Caco-2 (cell line): ENCODE results near the gene DYNC2LI1. TPM values are rescaled to one million over a fixed set of nuclear protein-coding genes. Genes with fewer than 3 reads are reported as not detected.

ENCODE experiments used
- BruUV-seq: library from RNA; stranded (reverse); fragments of 400-500 nt; replicated peaks from 2 replicates; lab custom pipeline; 2021; lab: Mats Ljungman, UMichigan
- CTCF ChIA-PET: fragments of 300-600 bp; sonication (Branson Sonifier 250); formaldehyde crosslinking; loops from one replicate; lab custom pipeline; 2022; ENCODE audit warnings: antibody characterized with exemption; lab: Charles Lee
- POLR2A ChIA-PET: fragments of 300-600 bp; sonication (Branson Sonifier 250); formaldehyde crosslinking; loops from one replicate; lab custom pipeline; 2022; ENCODE audit warnings: antibody characterized with exemption; lab: Charles Lee
- DNase-seq, 2 experiments: peaks; one replicate each; pipeline versions ENCODE4 v3.0.0 to v3.0.0-alpha.2; 2020 to 2022
- H3K27me3 ChIP-seq: replicated peaks from 2 replicates; pipeline ENCODE4 v1.6.0; 2011; ENCODE audit warnings: low read length; ENCODE audit not compliant: control insufficient read depth, insufficient read depth
- H3K36me3 ChIP-seq: 2 replicates; pipeline ENCODE4 v1.5.1; 2011; ENCODE audit warnings: low read length; ENCODE audit not compliant: control insufficient read depth, insufficient read depth
- H3K4me1 ChIP-seq: fragments of 250-450 bp; sonication (Bioruptor Pico); 2 replicates; pipeline ENCODE4 v1.5.1; 2020; ENCODE audit warnings: mild to moderate bottlenecking
- H3K4me3 ChIP-seq: 2 replicates; pipeline ENCODE4 v1.5.1; 2011; ENCODE audit warnings: low read depth, mild to moderate bottlenecking, control low read depth, low read length
- H3K9me3 ChIP-seq: fragments of 250-450 bp; sonication (Bioruptor Pico); 2 replicates; pipeline ENCODE4 v1.5.1; 2020; ENCODE audit warnings: mild to moderate bottlenecking, moderate library complexity
- H3K27ac Mint-ChIP-seq: one replicate; pipeline ENCODE4 v1.8.0; 2022; ENCODE audit warnings: mixed read lengths; ENCODE audit not compliant: unreplicated experiment
- H3K27me3 Mint-ChIP-seq: one replicate; pipeline ENCODE4 v1.8.0; 2022; ENCODE audit warnings: mixed read lengths; ENCODE audit not compliant: insufficient read depth, unreplicated experiment
- H3K36me3 Mint-ChIP-seq: one replicate; pipeline ENCODE4 v1.8.0; 2022; ENCODE audit warnings: mild to moderate bottlenecking, mixed read lengths; ENCODE audit not compliant: insufficient read depth, unreplicated experiment
- H3K4me1 Mint-ChIP-seq: one replicate; pipeline ENCODE4 v1.8.0; 2022; ENCODE audit warnings: low read depth, mixed read lengths; ENCODE audit not compliant: unreplicated experiment
- H3K4me3 Mint-ChIP-seq: one replicate; pipeline ENCODE4 v1.8.0; 2022; ENCODE audit warnings: mild to moderate bottlenecking, moderate library complexity, mixed read lengths; ENCODE audit not compliant: unreplicated experiment
- H3K9me3 Mint-ChIP-seq: one replicate; pipeline ENCODE4 v1.8.0; 2022; ENCODE audit warnings: mixed read lengths; ENCODE audit not compliant: unreplicated experiment
- intact Hi-C: fragments of 100-400 bp; cut with micrococcal nuclease; formaldehyde crosslinking; loops from one replicate; pipeline ENCODE4 v1.10.0; 2022; ENCODE audit not compliant: unreplicated experiment
- total RNA-seq: library from RNA; stranded (reverse); gene quantifications from 2 replicates; pipeline ENCODE4 v1.2.3, GENCODE V29; 2022
- TF ChIP-seq, protein P1 (sequence below), 2 experiments: fragments of 200-600 bp in 1 of 2; IDR thresholded peaks; 1 replicate in 1 of 2; 2 replicates in 1 of 2; pipeline versions ENCODE4 v1.5.1 to v1.8.0; 2011 to 2022; ENCODE audit warnings: antibody characterized with exemption in 1 of 2, control low read depth in 1 of 2, inconsistent platforms in 1 of 2, low read depth in 1 of 2, low read length in 1 of 2, mild to moderate bottlenecking in 1 of 2, moderate library complexity in 1 of 2; ENCODE audit not compliant: insufficient read depth in 1 of 2, severe bottlenecking in 1 of 2, unreplicated experiment in 1 of 2

DYNC2LI1 gene
- total RNA-seq, 1 experiment from 2014 or later = 8.3 TPM

DNA sequence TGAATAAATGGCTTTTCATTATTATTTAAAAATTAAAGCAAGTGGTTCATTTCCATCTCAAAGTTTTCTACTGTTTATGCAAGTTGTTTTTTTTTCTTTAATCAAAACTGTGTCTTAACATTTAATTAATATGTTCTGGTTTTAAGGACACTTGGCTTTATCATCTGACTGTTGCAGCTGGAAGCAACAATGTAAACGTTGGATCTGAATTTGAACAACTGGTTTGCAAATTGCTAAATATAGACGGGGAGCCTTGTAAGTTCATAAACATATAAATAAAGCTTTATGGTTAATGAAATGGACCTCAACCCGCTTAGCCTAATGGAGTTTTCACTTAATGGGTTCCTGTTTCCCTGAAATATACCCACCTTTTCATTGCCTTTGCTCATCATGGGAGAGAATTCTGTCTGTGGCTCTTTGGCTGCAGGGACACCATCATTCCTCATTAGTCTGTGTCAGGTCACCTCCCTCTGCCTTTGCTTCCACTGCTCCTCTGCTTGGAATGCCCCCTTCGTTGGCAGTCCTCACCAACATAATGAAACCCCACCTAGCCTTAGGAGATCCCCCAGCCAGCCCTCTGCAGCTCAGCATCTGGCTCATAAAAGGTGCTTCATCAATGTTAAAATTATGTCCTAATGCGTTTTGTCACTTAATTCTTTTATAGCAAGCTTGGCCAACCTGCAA, 44.2 kb upstream of the DYNC2LI1 start:
- no peak overlapping the region for H3K27ac Mint-ChIP-seq
- H3K4me1 ChIP-seq = peaks cover 13% of the 10 kb centered on the region
- TF ChIP-seq, protein P1, sequence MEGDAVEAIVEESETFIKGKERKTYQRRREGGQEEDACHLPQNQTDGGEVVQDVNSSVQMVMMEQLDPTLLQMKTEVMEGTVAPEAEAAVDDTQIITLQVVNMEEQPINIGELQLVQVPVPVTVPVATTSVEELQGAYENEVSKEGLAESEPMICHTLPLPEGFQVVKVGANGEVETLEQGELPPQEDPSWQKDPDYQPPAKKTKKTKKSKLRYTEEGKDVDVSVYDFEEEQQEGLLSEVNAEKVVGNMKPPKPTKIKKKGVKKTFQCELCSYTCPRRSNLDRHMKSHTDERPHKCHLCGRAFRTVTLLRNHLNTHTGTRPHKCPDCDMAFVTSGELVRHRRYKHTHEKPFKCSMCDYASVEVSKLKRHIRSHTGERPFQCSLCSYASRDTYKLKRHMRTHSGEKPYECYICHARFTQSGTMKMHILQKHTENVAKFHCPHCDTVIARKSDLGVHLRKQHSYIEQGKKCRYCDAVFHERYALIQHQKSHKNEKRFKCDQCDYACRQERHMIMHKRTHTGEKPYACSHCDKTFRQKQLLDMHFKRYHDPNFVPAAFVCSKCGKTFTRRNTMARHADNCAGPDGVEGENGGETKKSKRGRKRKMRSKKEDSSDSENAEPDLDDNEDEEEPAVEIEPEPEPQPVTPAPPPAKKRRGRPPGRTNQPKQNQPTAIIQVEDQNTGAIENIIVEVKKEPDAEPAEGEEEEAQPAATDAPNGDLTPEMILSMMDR (IDR thresholded peaks at IDR 0.05; ENCODE audit: insufficient read depth in 1 of 2, low read depth in 1 of 2, low read length in 1 of 2, severe bottlenecking in 1 of 2, unreplicated experiment in 1 of 2) = no peak
- no peak overlapping the region for H3K4me3 ChIP-seq
- ChIA-PET POLR2A (no interaction called here), CTCF (no interaction called here)
- H3K27me3 ChIP-seq = no peaks in the 10 kb centered on the region
- no peaks in the 10 kb centered on the region for H3K36me3 Mint-ChIP-seq
- H3K9me3 ChIP-seq = no peaks in the 10 kb centered on the region
- BruUV-seq = no TSS peak
- H3K9me3 Mint-ChIP-seq = no peaks in the 10 kb centered on the region
- no peak overlapping the region for H3K4me3 Mint-ChIP-seq
- intact Hi-C loops = no loop called here
- no peaks in the 10 kb centered on the region for H3K36me3 ChIP-seq
- H3K4me1 Mint-ChIP-seq = peaks cover 7% of the 10 kb centered on the region
- no peaks in the 10 kb centered on the region for H3K27me3 Mint-ChIP-seq
- DNase-seq = no peak

DNA sequence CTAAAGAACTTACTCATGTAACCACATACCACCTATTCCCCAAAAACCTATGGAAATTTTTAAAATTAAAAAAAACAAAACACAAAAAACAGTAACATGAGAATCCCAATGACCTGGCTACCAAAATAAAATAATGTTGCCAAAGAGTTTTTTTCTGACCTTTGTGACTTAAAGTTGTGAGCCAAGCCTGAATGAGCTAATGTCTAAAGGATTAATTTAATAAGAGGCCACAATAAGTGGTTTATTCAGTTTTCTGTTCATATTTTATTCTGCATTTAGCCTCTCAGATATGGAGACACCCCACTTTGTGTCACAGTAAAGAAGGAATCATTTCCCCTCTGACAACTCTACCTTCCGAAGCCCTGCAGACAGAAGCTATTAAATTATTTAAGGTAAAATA, 42.6 kb upstream of the DYNC2LI1 start:
- intact Hi-C loops = no loop called here
- H3K4me1 Mint-ChIP-seq = no peaks in the 10 kb centered on the region
- TF ChIP-seq, protein P1 (IDR thresholded peaks at IDR 0.05; ENCODE audit: insufficient read depth in 1 of 2, low read depth in 1 of 2, low read length in 1 of 2, severe bottlenecking in 1 of 2, unreplicated experiment in 1 of 2) = no peak
- H3K4me1 ChIP-seq = peaks cover 8% of the 10 kb centered on the region
- CTCF ChIA-PET = no interaction called here
- H3K9me3 Mint-ChIP-seq = no peaks in the 10 kb centered on the region
- no peaks in the 10 kb centered on the region for H3K9me3 ChIP-seq
- BruUV-seq = no TSS peak
- H3K27me3 Mint-ChIP-seq = no peaks in the 10 kb centered on the region
- no peaks in the 10 kb centered on the region for H3K27me3 ChIP-seq
- H3K4me3 ChIP-seq = no peak overlapping the region
- no peak overlapping the region for H3K4me3 Mint-ChIP-seq
- no peak overlapping the region for H3K27ac Mint-ChIP-seq
- no peak for DNase-seq
- POLR2A ChIA-PET = no interaction called here
- H3K36me3 ChIP-seq = no peaks in the 10 kb centered on the region
- H3K36me3 Mint-ChIP-seq = no peaks in the 10 kb centered on the region

DNA sequence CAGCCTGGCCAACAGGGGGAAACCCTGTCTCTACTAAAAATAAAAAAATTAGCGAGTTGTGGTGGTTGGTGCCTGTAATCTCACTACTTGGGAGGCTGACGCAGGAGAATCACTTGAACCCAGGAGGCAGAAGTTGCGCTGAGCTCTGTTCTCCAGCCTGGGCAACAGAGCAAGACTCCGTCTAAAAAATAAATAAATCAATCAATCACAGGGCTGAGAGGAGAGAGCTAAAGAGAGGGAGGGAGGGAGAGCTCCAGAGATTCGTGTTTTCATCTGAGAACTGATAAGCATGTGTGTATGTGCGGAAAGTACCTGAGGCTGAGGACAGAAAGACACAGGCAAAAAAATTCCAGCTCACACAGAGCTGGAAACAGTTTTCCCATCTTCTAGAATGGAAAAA, 37.2 kb upstream of the DYNC2LI1 start:
- Mint-ChIP-seq H3K9me3 (no peaks in the 10 kb centered on the region), H3K4me3 (no peak overlapping the region), H3K27ac (no peak overlapping the region), H3K27me3 (no peaks in the 10 kb centered on the region), H3K36me3 (no peaks in the 10 kb centered on the region), H3K4me1 (no peaks in the 10 kb centered on the region)
- Histone ChIP-seq H3K9me3 (no peaks in the 10 kb centered on the region), H3K4me3 (no peak overlapping the region), H3K36me3 (no peaks in the 10 kb centered on the region), H3K27me3 (no peaks in the 10 kb centered on the region), H3K4me1 (no peaks in the 10 kb centered on the region)
- intact Hi-C loops = no loop called here
- TF ChIP-seq, protein P1 (IDR thresholded peaks at IDR 0.05; ENCODE audit: insufficient read depth in 1 of 2, low read depth in 1 of 2, low read length in 1 of 2, severe bottlenecking in 1 of 2, unreplicated experiment in 1 of 2) = no peak
- BruUV-seq = no TSS peak
- CTCF ChIA-PET = no interaction called here
- DNase-seq = no peak
- POLR2A ChIA-PET = no interaction called here
